CD4-positive, alpha-beta T cell (primary cell): Measurements from ENCODE around the gene ABHD16B. TPM values are rescaled to one million over a fixed set of nuclear protein-coding genes. Genes with fewer than 3 reads are reported as not detected.

Experiments
- ATAC-seq: fragments of 200-7000 bp; cut with Tn5 transposase; one replicate; pipeline ENCODE4 v1.10.0; 2022; ENCODE audit warnings: mild to moderate bottlenecking; ENCODE audit not compliant: poor library complexity
- CTCF ChIA-PET: fragments of 350-600 bp; sonication (Branson Sonifier 250); formaldehyde crosslinking; loops from one replicate; lab custom pipeline; 2021; ENCODE audit warnings: antibody characterized with exemption, inconsistent platforms; lab: Charles Lee
- POLR2A ChIA-PET: fragments of 350-600 bp; sonication (Branson Sonifier 250); formaldehyde crosslinking; loops from one replicate; lab custom pipeline; 2021; ENCODE audit warnings: antibody characterized with exemption, inconsistent platforms; lab: Charles Lee
- DNase-seq, 14 experiments: peaks; one replicate each; pipeline ENCODE4 v3.0.0-alpha.2; 2013 to 2020; ENCODE audit warnings: mixed read lengths in 2 of 14
- H3K27ac ChIP-seq, 2 donors: one replicate each; pipeline versions ENCODE4 v1.5.1 to v1.7.0; 2013; ENCODE audit warnings: low read length in 2 of 2, low read depth in 1 of 2, mild to moderate bottlenecking in 1 of 2
- H3K27me3 ChIP-seq, 2 experiments: 1 replicate in 1 of 2; 2 replicates in 1 of 2; pipeline versions ENCODE4 v1.6.1 to v1.7.0; 2013; ENCODE audit warnings: low read length in 2 of 2, control low read depth in 1 of 2, mild to moderate bottlenecking in 1 of 2, moderate library complexity in 1 of 2; ENCODE audit not compliant: insufficient read depth in 2 of 2, control insufficient read depth in 1 of 2
- H3K36me3 ChIP-seq: one replicate; pipeline ENCODE4 v1.6.1; 2013; ENCODE audit warnings: low read length, control low read depth; ENCODE audit not compliant: insufficient read depth
- H3K4me1 ChIP-seq: one replicate; pipeline ENCODE4 v1.6.1; 2013; ENCODE audit warnings: low read length, control low read depth; ENCODE audit not compliant: insufficient read depth
- H3K4me3 ChIP-seq: one replicate; pipeline ENCODE4 v1.5.1; 2013; ENCODE audit warnings: mild to moderate bottlenecking, low read length, moderate library complexity
- H3K9me3 ChIP-seq, 2 experiments: 1 replicate in 1 of 2; 2 replicates in 1 of 2; pipeline versions ENCODE4 v1.6.1 to v1.7.0; 2013; ENCODE audit warnings: low read length in 2 of 2, mild to moderate bottlenecking in 2 of 2, control low read depth in 1 of 2, moderate library complexity in 1 of 2; ENCODE audit not compliant: control insufficient read depth in 1 of 2, insufficient read depth in 1 of 2
- H3K27ac Mint-ChIP-seq: one replicate; pipeline ENCODE4 v1.8.0; 2020; ENCODE audit warnings: mixed read lengths
- H3K27me3 Mint-ChIP-seq: one replicate; pipeline ENCODE4 v1.8.0; 2021; ENCODE audit warnings: mixed read lengths
- H3K36me3 Mint-ChIP-seq: one replicate; pipeline ENCODE4 v1.8.0; 2021; ENCODE audit warnings: low read depth, mixed read lengths
- H3K4me1 Mint-ChIP-seq: one replicate; pipeline ENCODE4 v1.8.0; 2021; ENCODE audit warnings: low read depth, mixed read lengths
- H3K4me3 Mint-ChIP-seq: one replicate; pipeline ENCODE4 v1.8.0; 2020; ENCODE audit warnings: mild to moderate bottlenecking, mixed read lengths
- H3K9me3 Mint-ChIP-seq: one replicate; pipeline ENCODE4 v1.8.0; 2020; ENCODE audit warnings: mixed read lengths
- intact Hi-C, 2 experiments: fragments of 100-400 bp; cut with DNase I in 1 of 2; cut with micrococcal nuclease in 1 of 2; formaldehyde crosslinking; loops; one replicate each; pipeline versions ENCODE4 v1.15.1 to v1.9.0; 2023 to 2025; cut with DNase I, micrococcal nuclease
- total RNA-seq, 174 experiments: library from RNA in 2 of 174; stranded (reverse) in 2 of 174; gene quantifications; one replicate each; pipeline ENCODE4 v1.2.3 and lab custom pipeline; 2021 to 2026
- TF ChIP-seq, protein P1 (sequence below): fragments of 200-600 bp; IDR thresholded peaks from one replicate; pipeline ENCODE4 v1.8.0; 2022; ENCODE audit warnings: antibody characterized with exemption, mild to moderate bottlenecking

ABHD16B gene
- total RNA-seq, 2 experiments from 2014 or later: not detected

GRCh38 chr20:63863021-63863797, 1.9 kb downstream of the ABHD16B start:
- Histone ChIP-seq H3K9me3 (peaks cover 0 to 7% of the 10 kb centered on the region in 2 experiments), H3K27ac (peak overlapping the region; percentile 78 to 89), H3K4me3 (peak overlapping the region; percentile 98), H3K36me3 (peaks cover 9% of the 10 kb centered on the region), H3K4me1 (peaks cover 48% of the 10 kb centered on the region), H3K27me3 (no peaks in the 10 kb centered on the region)
- H3K4me1 Mint-ChIP-seq: peaks cover 37% of the 10 kb centered on the region
- ChIA-PET POLR2A (interaction anchor here (0.7 to 3.0 kb wide), 17 partner anchors 8 to 326 kb away, joined by 3 to 25 read pairs (median 6); partner anchors contain the start of genes ARFRP1, DNAJC5, LIME1 and PRPF6), CTCF (interaction anchor here (0.6 to 3.5 kb wide), 11 partner anchors 77 to 325 kb away, joined by 3 to 16 read pairs (median 6); partner anchors contain the start of genes ARFRP1, PRPF6, RTEL1 and ZGPAT)
- no peaks in the 10 kb centered on the region for H3K27me3 Mint-ChIP-seq
- H3K27ac Mint-ChIP-seq: peak overlapping the region; percentile 85
- H3K9me3 Mint-ChIP-seq: no peaks in the 10 kb centered on the region
- peak overlapping the region; percentile 97 for H3K4me3 Mint-ChIP-seq
- peaks cover 27% of the 10 kb centered on the region for H3K36me3 Mint-ChIP-seq
- TF ChIP-seq, protein P1, sequence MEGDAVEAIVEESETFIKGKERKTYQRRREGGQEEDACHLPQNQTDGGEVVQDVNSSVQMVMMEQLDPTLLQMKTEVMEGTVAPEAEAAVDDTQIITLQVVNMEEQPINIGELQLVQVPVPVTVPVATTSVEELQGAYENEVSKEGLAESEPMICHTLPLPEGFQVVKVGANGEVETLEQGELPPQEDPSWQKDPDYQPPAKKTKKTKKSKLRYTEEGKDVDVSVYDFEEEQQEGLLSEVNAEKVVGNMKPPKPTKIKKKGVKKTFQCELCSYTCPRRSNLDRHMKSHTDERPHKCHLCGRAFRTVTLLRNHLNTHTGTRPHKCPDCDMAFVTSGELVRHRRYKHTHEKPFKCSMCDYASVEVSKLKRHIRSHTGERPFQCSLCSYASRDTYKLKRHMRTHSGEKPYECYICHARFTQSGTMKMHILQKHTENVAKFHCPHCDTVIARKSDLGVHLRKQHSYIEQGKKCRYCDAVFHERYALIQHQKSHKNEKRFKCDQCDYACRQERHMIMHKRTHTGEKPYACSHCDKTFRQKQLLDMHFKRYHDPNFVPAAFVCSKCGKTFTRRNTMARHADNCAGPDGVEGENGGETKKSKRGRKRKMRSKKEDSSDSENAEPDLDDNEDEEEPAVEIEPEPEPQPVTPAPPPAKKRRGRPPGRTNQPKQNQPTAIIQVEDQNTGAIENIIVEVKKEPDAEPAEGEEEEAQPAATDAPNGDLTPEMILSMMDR: no peak
- ATAC-seq (no peak), DNase-seq (no peak)
- intact Hi-C loops: loop anchor here in 1 of 2 experiments (5.0 to 10.0 kb wide), 2 partner anchors 76 to 208 kb away; partner anchors contain the start of genes RTEL1 and STMN3

DNA sequence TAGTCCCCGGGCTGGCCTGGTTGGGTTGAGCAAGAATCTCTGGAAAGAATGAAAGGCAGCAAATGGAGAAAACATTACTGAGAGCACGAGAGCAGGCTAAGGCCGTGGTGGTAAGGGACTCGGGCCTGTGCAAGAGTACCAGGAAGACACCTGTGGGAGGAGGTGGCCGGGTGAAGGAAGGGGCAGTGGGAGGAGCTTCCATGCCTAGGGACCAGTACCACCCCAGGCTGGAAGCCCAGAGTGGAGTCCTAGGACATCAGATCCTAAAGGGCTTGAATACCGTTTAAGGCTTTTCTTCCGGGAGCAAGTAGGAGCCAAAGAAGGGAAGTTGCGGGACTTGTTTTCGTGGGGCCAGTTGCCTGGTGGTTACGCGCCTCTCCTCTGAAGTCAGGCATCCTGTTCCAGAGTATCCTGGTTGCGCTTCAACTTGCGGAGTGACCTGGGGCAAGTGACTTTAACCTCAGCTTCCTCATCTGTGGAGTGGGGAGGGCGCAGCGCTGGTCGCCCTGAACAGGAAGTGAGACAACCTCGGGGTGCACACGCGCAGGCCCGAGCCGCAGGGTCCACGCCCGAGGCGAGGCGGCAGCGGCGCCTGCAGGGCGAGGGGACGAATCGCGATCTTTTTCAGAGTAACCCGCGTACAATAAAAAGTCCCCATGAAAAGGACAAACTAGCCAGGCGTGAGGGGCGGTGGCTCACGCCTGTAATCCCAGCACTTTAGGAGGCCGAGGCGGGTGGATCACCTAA, 2.7 kb downstream of the ABHD16B start:
- peak; percentile 61 to 94 (median 77) for DNase-seq
- Histone ChIP-seq H3K36me3 (peaks cover 15% of the 10 kb centered on the region), H3K4me1 (peaks cover 40% of the 10 kb centered on the region), H3K4me3 (peak overlapping the region; percentile 98), H3K9me3 (peaks cover 0 to 7% of the 10 kb centered on the region in 2 experiments), H3K27ac (peak overlapping the region; percentile 78 to 89), H3K27me3 (no peaks in the 10 kb centered on the region)
- TF ChIP-seq, protein P1: peak; percentile 86
- ChIA-PET POLR2A (interaction anchor here (0.7 to 3.0 kb wide), 21 partner anchors 9 to 343 kb away, joined by 3 to 25 read pairs (median 6); partner anchors contain the start of genes ARFRP1, DNAJC5, LIME1 and PPDPF), CTCF (interaction anchor here (0.6 to 3.5 kb wide), 16 partner anchors 30 to 326 kb away, joined by 3 to 16 read pairs (median 4); partner anchors contain the start of genes ARFRP1, LIME1, PRPF6 and RTEL1)
- Mint-ChIP-seq H3K27me3 (no peaks in the 10 kb centered on the region), H3K36me3 (peaks cover 32% of the 10 kb centered on the region), H3K9me3 (no peaks in the 10 kb centered on the region), H3K27ac (peak overlapping the region; percentile 85), H3K4me1 (peaks cover 32% of the 10 kb centered on the region), H3K4me3 (peak overlapping the region; percentile 97)
- intact Hi-C loops: loop anchor here (1.0 to 10.0 kb wide), 10 partner anchors 31 to 326 kb away; partner anchors contain the start of genes ARFRP1 (in 2 of the 2), RTEL1 (in 2 of the 2), DNAJC5 (in 1 of the 2) and STMN3 (in 1 of the 2)
- peak; percentile 65 for ATAC-seq
